ENCODE data around the gene AFP.

AFP gene

GRCh38 chr4:73415807-73416238 is 20.2 kb upstream of the AFP start:
- no peak for DNase-seq

GRCh38 chr4:73416423-73417087 is 19.5 kb upstream of the AFP start:
- DNase-seq = no peak

DNA sequence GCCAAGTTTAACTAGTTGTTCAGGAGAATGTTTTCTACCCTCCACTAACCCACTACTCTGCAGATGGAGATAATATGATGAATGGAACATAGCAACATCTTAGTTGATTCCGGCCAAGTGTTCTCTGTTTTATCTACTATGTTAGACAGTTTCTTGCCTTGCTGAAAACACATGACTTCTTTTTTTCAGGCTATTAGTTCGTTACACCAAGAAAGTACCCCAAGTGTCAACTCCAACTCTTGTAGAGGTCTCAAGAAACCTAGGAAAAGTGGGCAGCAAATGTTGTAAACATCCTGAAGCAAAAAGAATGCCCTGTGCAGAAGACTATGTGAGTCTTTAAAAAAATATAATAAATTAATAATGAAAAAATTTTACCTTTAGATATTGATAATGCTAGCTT is 18.7 kb upstream of the AFP start:
- no peak for DNase-seq

GRCh38 chr4:73417973-73418372 is 18.0 kb upstream of the AFP start:
- no peak for DNase-seq

DNA sequence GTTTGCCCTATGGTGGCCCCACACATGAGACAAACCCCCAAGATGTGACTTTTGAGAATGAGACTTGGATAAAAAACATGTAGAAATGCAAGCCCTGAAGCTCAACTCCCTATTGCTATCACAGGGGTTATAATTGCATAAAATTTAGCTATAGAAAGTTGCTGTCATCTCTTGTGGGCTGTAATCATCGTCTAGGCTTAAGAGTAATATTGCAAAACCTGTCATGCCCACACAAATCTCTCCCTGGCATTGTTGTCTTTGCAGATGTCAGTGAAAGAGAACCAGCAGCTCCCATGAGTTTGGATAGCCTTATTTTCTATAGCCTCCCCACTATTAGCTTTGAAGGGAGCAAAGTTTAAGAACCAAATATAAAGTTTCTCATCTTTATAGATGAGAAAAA is 17.3 kb upstream of the AFP start:
- DNase-seq = no peak

DNA sequence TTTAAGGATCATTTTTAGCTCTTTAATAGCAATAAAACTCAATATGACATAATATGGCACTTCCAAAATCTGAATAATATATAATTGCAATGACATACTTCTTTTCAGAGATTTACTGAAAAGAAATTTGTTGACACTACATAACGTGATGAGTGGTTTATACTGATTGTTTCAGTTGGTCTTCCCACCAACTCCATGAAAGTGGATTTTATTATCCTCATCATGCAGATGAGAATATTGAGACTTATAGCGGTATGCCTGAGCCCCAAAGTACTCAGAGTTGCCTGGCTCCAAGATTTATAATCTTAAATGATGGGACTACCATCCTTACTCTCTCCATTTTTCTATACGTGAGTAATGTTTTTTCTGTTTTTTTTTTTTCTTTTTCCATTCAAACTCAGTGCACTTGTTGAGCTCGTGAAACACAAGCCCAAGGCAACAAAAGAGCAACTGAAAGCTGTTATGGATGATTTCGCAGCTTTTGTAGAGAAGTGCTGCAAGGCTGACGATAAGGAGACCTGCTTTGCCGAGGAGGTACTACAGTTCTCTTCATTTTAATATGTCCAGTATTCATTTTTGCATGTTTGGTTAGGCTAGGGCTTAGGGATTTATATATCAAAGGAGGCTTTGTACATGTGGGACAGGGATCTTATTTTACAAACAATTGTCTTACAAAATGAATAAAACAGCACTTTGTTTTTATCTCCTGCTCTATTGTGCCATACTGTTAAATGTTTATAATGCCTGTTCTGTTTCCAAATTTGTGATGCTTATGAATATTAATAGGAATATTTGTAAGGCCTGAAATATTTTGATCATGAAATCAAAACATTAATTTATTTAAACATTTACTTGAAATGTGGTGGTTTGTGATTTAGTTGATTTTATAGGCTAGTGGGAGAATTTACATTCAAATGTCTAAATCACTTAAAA is 16.6 kb upstream of the AFP start:
- peak in 1 of 3 experiments; percentile 15 for DNase-seq

DNA sequence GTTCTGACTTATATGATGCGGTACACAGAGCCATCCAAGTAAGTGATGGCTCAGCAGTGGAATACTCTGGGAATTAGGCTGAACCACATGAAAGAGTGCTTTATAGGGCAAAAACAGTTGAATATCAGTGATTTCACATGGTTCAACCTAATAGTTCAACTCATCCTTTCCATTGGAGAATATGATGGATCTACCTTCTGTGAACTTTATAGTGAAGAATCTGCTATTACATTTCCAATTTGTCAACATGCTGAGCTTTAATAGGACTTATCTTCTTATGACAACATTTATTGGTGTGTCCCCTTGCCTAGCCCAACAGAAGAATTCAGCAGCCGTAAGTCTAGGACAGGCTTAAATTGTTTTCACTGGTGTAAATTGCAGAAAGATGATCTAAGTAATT is 15.4 kb upstream of the AFP start:
- DNase-seq = no peak

- peak in 2 of 3 experiments; percentile 19 to 58 for DNase-seq
Observed at GRCh38 chr4:73421708-73422457, 14.1 kb upstream of the AFP start.

DNA sequence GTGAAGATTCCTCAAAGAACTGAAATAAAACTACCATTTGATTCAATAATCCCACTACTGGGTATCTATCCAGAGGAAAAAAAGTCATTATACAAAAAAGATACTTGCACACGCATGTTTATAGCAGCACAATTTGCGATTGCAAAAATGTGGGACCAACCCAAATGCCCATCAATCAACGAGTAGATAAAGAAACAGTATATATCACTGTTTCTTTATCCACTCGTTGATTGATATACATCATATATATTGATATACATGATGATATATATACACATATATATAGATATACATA is 13.6 kb upstream of the AFP start:
- no peak for DNase-seq

GRCh38 chr4:73423184-73423583 is 12.8 kb upstream of the AFP start:
- no peak for DNase-seq

- DNase-seq = no peak
Observed at GRCh38 chr4:73426666-73427065, 9.4 kb upstream of the AFP start.

- DNase-seq = no peak
Observed at GRCh38 chr4:73429118-73429517, 6.9 kb upstream of the AFP start.

DNA sequence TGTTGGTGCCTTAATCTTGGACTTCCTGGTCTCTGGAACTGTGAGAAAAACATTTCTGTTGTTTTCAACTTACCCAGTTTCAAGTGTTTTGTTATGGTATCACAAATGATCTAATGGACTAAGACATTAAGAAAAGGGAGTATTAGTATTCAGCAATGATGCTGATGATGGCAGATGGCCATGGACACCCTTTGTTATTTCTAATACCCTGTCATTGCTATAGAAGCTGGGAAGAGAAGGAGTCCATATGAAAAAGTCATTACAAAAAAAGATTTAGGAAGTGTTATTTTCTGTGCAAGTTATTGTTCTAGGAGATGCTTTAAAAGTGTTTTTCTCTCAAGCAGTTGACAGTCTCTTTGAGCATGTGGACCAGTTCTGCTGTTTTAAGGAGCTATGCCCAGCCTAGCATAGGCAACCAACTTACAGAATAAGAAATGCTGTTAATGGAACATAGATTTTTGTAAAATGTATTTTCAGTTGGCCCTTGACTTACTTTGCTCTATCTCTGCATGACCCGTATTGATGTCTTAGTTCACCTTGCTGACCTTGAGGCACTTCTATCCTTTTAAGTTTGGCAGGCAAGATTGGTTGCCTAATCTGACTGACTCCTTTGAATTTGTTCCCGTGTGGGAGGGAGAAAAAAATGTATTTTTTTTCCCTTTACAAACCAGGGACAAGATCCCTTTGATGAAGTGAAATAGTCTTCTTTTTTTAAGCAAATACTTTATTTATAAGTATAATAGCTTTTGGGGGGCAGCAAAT is 6.0 kb upstream of the AFP start:
- no peak for DNase-seq

DNA sequence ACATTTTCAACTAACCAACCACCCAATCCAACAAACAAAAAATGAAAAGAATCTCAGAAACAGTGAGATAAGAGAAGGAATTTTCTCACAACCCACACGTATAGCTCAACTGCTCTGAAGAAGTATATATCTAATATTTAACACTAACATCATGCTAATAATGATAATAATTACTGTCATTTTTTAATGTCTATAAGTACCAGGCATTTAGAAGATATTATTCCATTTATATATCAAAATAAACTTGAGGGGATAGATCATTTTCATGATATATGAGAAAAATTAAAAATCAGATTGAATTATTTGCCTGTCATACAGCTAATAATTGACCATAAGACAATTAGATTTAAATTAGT is 4.2 kb upstream of the AFP start:
- no peak for DNase-seq

- DNase-seq = no peak
Observed at GRCh38 chr4:73432169-73433000, 3.6 kb upstream of the AFP start.

GRCh38 chr4:73433140-73433539 is 2.9 kb upstream of the AFP start:
- no peak for DNase-seq

GRCh38 chr4:73434311-73434710 is 1.7 kb upstream of the AFP start:
- DNase-seq = no peak

GRCh38 chr4:73436674-73437557 is 895 bp downstream of the AFP start:
- DNase-seq = no peak

- no peak for DNase-seq
Observed at GRCh38 chr4:73437558-73437956, 1.5 kb downstream of the AFP start.

- DNase-seq = no peak
Observed at GRCh38 chr4:73438048-73438447, 2.0 kb downstream of the AFP start.

DNA sequence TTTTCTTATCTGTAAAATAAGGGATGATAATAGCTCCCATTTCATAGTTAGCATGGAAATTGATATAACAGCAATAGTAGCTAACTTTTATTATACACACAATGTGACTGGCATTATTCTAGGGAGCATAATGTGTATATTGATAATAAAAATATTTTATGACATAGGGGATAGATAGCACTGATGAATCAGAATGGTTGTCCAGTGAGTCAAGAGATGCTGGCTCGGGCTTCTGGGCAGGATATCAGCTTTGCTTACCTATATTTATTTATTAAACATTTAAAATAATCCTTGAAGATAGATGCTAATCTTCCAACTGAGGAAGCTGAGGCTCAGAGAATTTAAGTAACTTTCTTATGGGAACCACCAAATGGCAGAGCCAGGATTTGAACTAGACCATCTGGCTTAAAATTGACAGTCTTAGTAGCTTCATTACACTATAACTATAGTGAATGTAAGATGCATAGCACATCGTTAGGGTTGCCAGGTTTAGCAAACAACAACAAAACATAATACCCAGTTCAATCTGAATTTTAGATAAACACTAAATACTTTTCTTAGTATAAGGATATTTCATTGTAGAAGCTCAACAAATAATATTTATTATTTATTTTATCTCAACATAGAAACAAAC is 2.7 kb downstream of the AFP start:
- no peak for DNase-seq
